Nephron progenitor cell (in vitro differentiated cells): ENCODE results near the gene ANXA4.
A peak's percentile ranks its signal among the peaks of the same experiment; 100 is the strongest.
"Not testable (repeated sequence)": the region's sequence is repeated elsewhere in the genome, so short reads cannot be mapped to it uniquely, and the experiment has no call there.

ENCODE experiments used
- DNase-seq: peaks from one replicate; pipeline ENCODE4 v3.0.0; 2021
- H3K27ac Mint-ChIP-seq: 2 replicates; pipeline ENCODE4 v1.8.0; 2021; ENCODE audit warnings: mild to moderate bottlenecking, moderate library complexity, mixed read lengths
- H3K27me3 Mint-ChIP-seq: 2 replicates; pipeline ENCODE4 v1.8.0; 2021; ENCODE audit warnings: mild to moderate bottlenecking, low read depth, mixed read lengths; ENCODE audit not compliant: poor library complexity
- H3K36me3 Mint-ChIP-seq: 2 replicates; pipeline ENCODE4 v1.8.0; 2021; ENCODE audit warnings: low read depth, mixed read lengths
- H3K4me1 Mint-ChIP-seq: 2 replicates; pipeline ENCODE4 v1.8.0; 2021; ENCODE audit warnings: mixed read lengths
- H3K4me3 Mint-ChIP-seq: 2 replicates; pipeline ENCODE4 v1.8.0; 2021; ENCODE audit warnings: mild to moderate bottlenecking, moderate library complexity, mixed read lengths
- H3K9me3 Mint-ChIP-seq: 2 replicates; pipeline ENCODE4 v1.8.0; 2021; ENCODE audit warnings: mild to moderate bottlenecking, moderate library complexity, mixed read lengths
- TF ChIP-seq, protein P1 (sequence below): fragments of 200-600 bp; sonication (generic); IDR thresholded peaks from 2 replicates; pipeline ENCODE4 v1.5.0; 2021; ENCODE audit warnings: antibody characterized with exemption

The ANXA4 gene

DNA sequence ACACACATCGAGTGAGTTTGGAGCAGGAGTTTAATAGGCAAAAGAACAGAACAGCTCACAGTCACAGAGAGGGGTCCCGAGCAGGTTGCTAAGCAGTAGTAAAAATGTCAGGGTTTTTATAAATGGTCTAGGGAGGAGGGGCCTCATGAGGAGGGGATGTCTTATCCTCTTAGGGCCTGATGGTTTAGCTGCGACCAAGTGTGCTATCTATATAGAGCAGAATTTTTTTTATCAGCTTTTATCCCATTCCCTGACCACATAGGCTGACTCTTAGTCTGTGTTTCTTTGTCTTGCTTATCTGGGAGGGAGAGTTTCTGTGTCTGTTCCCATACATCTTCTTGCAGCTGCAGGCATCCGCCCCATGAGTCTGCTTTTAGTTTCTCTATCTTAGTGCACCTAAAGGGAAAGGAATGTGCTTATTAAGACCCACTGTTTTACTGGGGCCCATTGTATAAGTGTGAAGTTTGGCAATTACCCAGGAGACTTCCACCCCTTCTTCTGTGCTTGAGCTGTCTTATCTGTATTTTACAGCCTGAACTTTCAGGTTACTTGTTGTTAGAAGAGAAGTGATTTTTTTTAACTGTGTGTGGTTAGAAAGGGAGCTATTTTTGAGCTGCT lies 57.1 kb downstream of the ANXA4 start:
- peak overlapping the region; percentile 91 for H3K27ac Mint-ChIP-seq
- H3K4me3 Mint-ChIP-seq, result peak overlapping the region; percentile 85
- peaks cover 4% of the 10 kb centered on the region for H3K27me3 Mint-ChIP-seq
- TF ChIP-seq, protein P1, sequence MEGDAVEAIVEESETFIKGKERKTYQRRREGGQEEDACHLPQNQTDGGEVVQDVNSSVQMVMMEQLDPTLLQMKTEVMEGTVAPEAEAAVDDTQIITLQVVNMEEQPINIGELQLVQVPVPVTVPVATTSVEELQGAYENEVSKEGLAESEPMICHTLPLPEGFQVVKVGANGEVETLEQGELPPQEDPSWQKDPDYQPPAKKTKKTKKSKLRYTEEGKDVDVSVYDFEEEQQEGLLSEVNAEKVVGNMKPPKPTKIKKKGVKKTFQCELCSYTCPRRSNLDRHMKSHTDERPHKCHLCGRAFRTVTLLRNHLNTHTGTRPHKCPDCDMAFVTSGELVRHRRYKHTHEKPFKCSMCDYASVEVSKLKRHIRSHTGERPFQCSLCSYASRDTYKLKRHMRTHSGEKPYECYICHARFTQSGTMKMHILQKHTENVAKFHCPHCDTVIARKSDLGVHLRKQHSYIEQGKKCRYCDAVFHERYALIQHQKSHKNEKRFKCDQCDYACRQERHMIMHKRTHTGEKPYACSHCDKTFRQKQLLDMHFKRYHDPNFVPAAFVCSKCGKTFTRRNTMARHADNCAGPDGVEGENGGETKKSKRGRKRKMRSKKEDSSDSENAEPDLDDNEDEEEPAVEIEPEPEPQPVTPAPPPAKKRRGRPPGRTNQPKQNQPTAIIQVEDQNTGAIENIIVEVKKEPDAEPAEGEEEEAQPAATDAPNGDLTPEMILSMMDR, result no peak
- no peaks in the 10 kb centered on the region for H3K9me3 Mint-ChIP-seq
- H3K4me1 Mint-ChIP-seq, result peaks cover 69% of the 10 kb centered on the region
- H3K36me3 Mint-ChIP-seq, result peaks cover 9% of the 10 kb centered on the region
- DNase-seq, result peak; percentile 35

DNA sequence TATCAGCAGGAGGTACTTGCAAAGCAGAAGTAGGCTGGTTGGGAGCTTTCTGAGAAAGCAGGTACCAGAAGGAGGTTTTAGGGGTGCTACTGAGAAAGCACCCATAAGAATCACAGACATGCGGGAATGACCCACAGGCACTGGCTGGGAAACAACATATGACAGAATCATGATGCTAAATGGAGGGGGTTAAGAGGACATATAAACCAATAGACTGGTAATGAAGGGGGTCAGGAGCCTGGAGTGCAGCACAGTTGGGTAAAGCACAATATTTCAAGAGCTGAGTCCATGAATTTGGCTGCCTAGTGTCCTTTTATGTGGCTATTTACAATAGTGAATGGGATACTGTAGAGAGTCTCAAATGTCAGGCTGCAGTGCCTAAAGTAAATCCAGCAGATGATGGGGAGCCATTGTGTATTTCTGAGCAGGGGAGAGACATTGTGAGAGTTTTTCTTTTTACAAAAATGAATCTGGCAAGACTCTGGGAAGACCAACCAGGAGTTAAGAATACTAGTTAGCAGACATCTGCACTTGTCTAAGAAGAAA lies 59.9 kb downstream of the ANXA4 start:
- H3K36me3 Mint-ChIP-seq, result peaks cover 19% of the 10 kb centered on the region
- H3K27me3 Mint-ChIP-seq, result peaks cover 8% of the 10 kb centered on the region
- peaks cover 3% of the 10 kb centered on the region for H3K9me3 Mint-ChIP-seq
- H3K4me1 Mint-ChIP-seq, result peaks cover 68% of the 10 kb centered on the region
- TF ChIP-seq, protein P1, result no peak
- DNase-seq, result no peak
- H3K4me3 Mint-ChIP-seq, result no peak overlapping the region
- peak overlapping the region; percentile 5 for H3K27ac Mint-ChIP-seq

DNA sequence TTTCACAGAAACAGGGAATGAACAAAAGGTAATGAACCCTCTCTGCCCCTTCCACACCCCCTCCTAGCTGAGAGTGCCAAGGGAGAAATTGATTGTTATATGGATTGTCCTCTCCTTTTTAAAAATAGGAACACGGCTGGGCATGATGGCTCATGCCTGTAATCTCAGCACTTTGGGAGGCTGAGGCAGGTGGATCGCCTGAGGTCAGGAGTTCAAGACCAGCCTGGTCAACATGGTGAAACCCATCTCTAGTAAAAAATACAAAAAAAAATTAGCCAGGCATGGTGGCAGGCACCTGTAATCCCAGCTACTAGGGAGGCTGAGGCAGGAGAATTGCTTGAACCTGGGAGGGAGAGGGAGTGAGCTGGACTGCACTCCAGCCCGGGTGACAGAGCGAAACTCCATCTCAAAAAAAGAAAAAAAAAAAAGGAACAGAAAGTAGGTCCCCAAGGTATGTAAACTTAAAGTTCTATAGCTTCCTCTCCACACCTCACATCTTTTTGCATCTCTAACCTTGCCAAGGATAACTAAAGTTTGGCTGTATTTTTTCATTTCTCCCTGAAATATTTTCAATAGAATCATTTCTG lies 60.9 kb downstream of the ANXA4 start:
- H3K27ac Mint-ChIP-seq, H3K9me3 Mint-ChIP-seq, H3K27me3 Mint-ChIP-seq, H3K4me3 Mint-ChIP-seq, DNase-seq: not testable (repeated sequence)
- Mint-ChIP-seq H3K36me3 (peaks cover 21% of the 10 kb centered on the region), H3K4me1 (peaks cover 59% of the 10 kb centered on the region)

DNA sequence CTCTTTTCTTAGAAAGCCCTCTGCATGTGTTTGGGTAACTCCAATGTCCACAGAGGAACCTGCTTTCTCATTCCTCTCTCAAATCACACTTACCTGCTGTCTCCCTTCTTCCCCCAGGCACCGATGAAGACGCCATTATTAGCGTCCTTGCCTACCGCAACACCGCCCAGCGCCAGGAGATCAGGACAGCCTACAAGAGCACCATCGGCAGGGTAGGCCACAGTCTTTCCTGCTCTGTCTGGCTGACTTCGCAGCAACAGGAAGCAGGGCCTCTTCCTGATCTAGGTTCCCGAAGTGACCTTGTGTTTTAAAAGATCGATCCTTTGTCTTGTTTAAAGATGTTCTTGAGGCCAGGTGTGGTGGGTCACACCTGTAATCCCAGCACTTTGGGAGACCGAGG lies 62.5 kb downstream of the ANXA4 start:
- peaks cover 48% of the 10 kb centered on the region for H3K4me1 Mint-ChIP-seq
- no peak overlapping the region for H3K27ac Mint-ChIP-seq
- TF ChIP-seq, protein P1, result no peak
- H3K9me3 Mint-ChIP-seq, result peaks cover 3% of the 10 kb centered on the region
- no peak for DNase-seq
- H3K27me3 Mint-ChIP-seq, result peaks cover 4% of the 10 kb centered on the region
- peaks cover 27% of the 10 kb centered on the region for H3K36me3 Mint-ChIP-seq
- H3K4me3 Mint-ChIP-seq, result no peak overlapping the region

DNA sequence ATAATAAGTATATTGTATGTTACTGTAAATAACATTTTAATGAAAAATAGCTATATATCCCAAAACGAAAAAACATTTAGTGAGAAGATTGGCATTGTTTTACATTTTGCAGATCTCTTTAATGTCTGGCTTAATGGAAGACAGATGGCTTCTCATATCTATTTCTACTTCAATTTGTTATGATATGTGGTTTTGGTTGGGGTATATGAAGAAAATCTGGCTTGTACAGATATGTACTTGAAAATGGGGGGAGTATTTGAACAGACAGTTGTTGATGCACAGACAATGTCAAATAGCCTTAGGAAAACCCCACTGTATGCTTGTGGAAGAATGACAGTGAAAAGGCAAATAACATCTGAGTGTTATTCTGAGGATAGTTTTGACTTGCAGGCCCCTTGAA lies 64.0 kb downstream of the ANXA4 start:
- no peak overlapping the region for H3K27ac Mint-ChIP-seq
- H3K4me3 Mint-ChIP-seq, result no peak overlapping the region
- no peak for DNase-seq
- TF ChIP-seq, protein P1, result no peak
- H3K27me3 Mint-ChIP-seq, result peaks cover 7% of the 10 kb centered on the region
- H3K36me3 Mint-ChIP-seq, result peaks cover 21% of the 10 kb centered on the region
- peaks cover 43% of the 10 kb centered on the region for H3K4me1 Mint-ChIP-seq
- peaks cover 3% of the 10 kb centered on the region for H3K9me3 Mint-ChIP-seq

DNA sequence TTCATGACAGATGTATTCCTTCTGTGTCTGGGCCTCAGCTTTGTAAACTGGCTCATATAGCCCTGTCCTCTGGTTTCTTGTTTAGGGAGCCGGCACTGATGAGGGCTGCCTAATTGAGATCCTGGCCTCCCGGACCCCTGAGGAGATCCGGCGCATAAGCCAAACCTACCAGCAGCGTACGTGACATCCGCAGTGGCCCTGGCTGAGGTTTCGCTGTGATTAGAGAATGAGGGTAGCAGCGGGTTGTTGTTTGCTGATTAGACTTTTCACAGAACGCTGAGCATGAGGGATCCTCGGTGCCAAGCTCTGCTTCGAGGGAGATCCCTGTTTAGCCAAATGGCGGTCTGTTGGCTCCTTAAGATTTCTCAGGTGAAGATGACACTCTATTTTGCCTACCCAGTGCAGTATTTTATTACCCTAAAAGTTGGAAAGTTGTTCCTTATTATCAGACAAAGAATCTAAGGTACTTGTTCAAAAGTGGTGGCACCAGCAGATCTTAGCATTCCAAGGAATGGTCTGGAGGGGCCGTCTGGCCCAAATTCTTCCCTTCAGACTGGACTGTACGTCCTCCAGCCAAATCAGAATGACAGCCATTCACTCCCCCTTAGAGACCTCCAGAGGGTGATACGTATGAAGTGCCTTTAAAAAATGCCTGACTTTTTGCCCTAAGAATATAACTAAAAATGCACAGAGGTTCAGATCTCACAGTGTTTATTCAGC lies 66.0 kb downstream of the ANXA4 start:
- Mint-ChIP-seq H3K27me3 (peaks cover 11% of the 10 kb centered on the region), H3K36me3 (peaks cover 21% of the 10 kb centered on the region), H3K4me3 (no peak overlapping the region), H3K4me1 (peaks cover 53% of the 10 kb centered on the region), H3K9me3 (peaks cover 3% of the 10 kb centered on the region), H3K27ac (no peak overlapping the region)
- TF ChIP-seq, protein P1, result no peak
- DNase-seq, result no peak
